Liver (tissue), 9 donors: ENCODE measurements around the gene SLC5A9. TPM values are rescaled to one million over a fixed set of nuclear protein-coding genes. Genes with fewer than 3 reads are reported as not detected.

Experiments used
- DNase-seq: peaks from one replicate; pipeline ENCODE4 v3.0.0-alpha.2; 2017; ENCODE audit warnings: low spot score
- H3K27ac ChIP-seq, 2 donors: one replicate each; pipeline ENCODE4 v1.7.0; 2013; ENCODE audit warnings: inconsistent platforms in 2 of 2, low read length in 2 of 2, control low read depth in 1 of 2, low read depth in 1 of 2, mild to moderate bottlenecking in 1 of 2
- H3K27me3 ChIP-seq, 4 donors: one replicate each; pipeline versions ENCODE4 v1.6.1 to v1.7.0; 2013; ENCODE audit warnings: low read length in 3 of 4, inconsistent platforms in 1 of 4, mild to moderate bottlenecking in 1 of 4, moderate library complexity in 1 of 4; ENCODE audit not compliant: control insufficient read depth in 4 of 4, insufficient read depth in 4 of 4
- H3K36me3 ChIP-seq, 4 donors: one replicate each; pipeline versions ENCODE4 v1.6.1 to v1.7.0; 2013; ENCODE audit warnings: low read length in 3 of 4, mild to moderate bottlenecking in 3 of 4, low read depth in 1 of 4, moderate library complexity in 1 of 4; ENCODE audit not compliant: control insufficient read depth in 4 of 4, insufficient read depth in 3 of 4
- H3K4me1 ChIP-seq, 4 donors: one replicate each; pipeline versions ENCODE4 v1.6.1 to v1.7.0; 2013; ENCODE audit warnings: low read length in 3 of 4, mild to moderate bottlenecking in 3 of 4, moderate library complexity in 1 of 4; ENCODE audit not compliant: control insufficient read depth in 4 of 4, insufficient read depth in 4 of 4
- H3K4me3 ChIP-seq, 3 donors: one replicate each; pipeline versions ENCODE4 v1.6.1 to v1.7.0; 2013; ENCODE audit warnings: low read length in 3 of 3, control low read depth in 1 of 3, low read depth in 1 of 3, mild to moderate bottlenecking in 1 of 3
- H3K9ac ChIP-seq, 2 donors: one replicate each; pipeline ENCODE4 v1.7.0; 2013; ENCODE audit warnings: low read length in 2 of 2, mild to moderate bottlenecking in 2 of 2, moderate library complexity in 2 of 2, control low read depth in 1 of 2, low read depth in 1 of 2
- H3K9me3 ChIP-seq, 4 donors: one replicate each; pipeline versions ENCODE4 v1.6.1 to v1.7.0; 2013; ENCODE audit warnings: low read length in 3 of 4; ENCODE audit not compliant: control insufficient read depth in 4 of 4
- ATF3 ChIP-seq: IDR thresholded peaks from 2 replicates; pipeline ENCODE4 v1.6.1; 2016; ENCODE audit warnings: antibody characterized with exemption
- CTCF ChIP-seq: fragments of 150-350 bp; IDR thresholded peaks from 2 replicates; pipeline ENCODE4 v1.5.1; 2017; ENCODE audit warnings: improper control_type of control experiment, low read depth, low read length; ENCODE audit not compliant: missing input control
- EGR1 ChIP-seq, 2 donors: IDR thresholded peaks; 2 replicates each; pipeline ENCODE4 v1.6.1; 2016 to 2018; ENCODE audit warnings: antibody characterized with exemption in 2 of 2, low read depth in 2 of 2
- FOXA1 ChIP-seq: IDR thresholded peaks from 2 replicates; pipeline ENCODE4 v1.6.1; 2016; ENCODE audit warnings: antibody characterized with exemption
- FOXA2 ChIP-seq: IDR thresholded peaks from 2 replicates; pipeline ENCODE4 v1.6.1; 2016; ENCODE audit warnings: antibody characterized with exemption
- GABPA ChIP-seq, 2 donors: IDR thresholded peaks in 1 of 2; conservative IDR thresholded peaks in 1 of 2; 2 replicates each; pipeline ENCODE4 v1.6.1; 2016; ENCODE audit warnings: antibody characterized with exemption in 2 of 2, mild to moderate bottlenecking in 1 of 2, moderate library complexity in 1 of 2
- HNF4A ChIP-seq, 2 donors: conservative IDR thresholded peaks; 2 replicates each; pipeline ENCODE4 v1.6.1; 2016; ENCODE audit warnings: antibody characterized with exemption in 2 of 2, mild to moderate bottlenecking in 2 of 2
- HNF4G ChIP-seq: IDR thresholded peaks from 2 replicates; pipeline ENCODE4 v1.6.1; 2016; ENCODE audit warnings: antibody characterized with exemption
- JUND ChIP-seq, 2 donors: IDR thresholded peaks; 2 replicates each; pipeline ENCODE4 v1.6.1; 2016; ENCODE audit warnings: antibody characterized with exemption in 2 of 2
- MAX ChIP-seq: IDR thresholded peaks from 2 replicates; pipeline ENCODE4 v1.6.1; 2016; ENCODE audit warnings: antibody characterized with exemption
- NR2F2 ChIP-seq: IDR thresholded peaks from 2 replicates; pipeline ENCODE4 v1.6.1; 2016; ENCODE audit warnings: antibody characterized with exemption
- RAD21 ChIP-seq, 2 donors: IDR thresholded peaks; 2 replicates each; pipeline ENCODE4 v1.6.1; 2016; ENCODE audit warnings: antibody characterized with exemption in 2 of 2, mild to moderate bottlenecking in 2 of 2
- REST ChIP-seq: IDR thresholded peaks from 2 replicates; pipeline ENCODE4 v1.6.1; 2016; ENCODE audit warnings: antibody characterized with exemption, mild to moderate bottlenecking
- RXRA ChIP-seq, 2 donors: IDR thresholded peaks; 2 replicates each; pipeline ENCODE4 v1.6.1; 2017 to 2018; ENCODE audit warnings: antibody characterized with exemption in 2 of 2, mild to moderate bottlenecking in 1 of 2
- SP1 ChIP-seq: IDR thresholded peaks from 2 replicates; pipeline ENCODE4 v1.6.1; 2018; ENCODE audit warnings: antibody characterized with exemption, mild to moderate bottlenecking
- TAF1 ChIP-seq: conservative IDR thresholded peaks from 2 replicates; pipeline ENCODE4 v1.6.1; 2016; ENCODE audit warnings: antibody characterized with exemption, mild to moderate bottlenecking
- YY1 ChIP-seq: IDR thresholded peaks from 2 replicates; pipeline ENCODE4 v1.6.1; 2016; ENCODE audit warnings: antibody characterized with exemption, mild to moderate bottlenecking
- ZBTB33 ChIP-seq: IDR thresholded peaks from 2 replicates; pipeline ENCODE4 v1.6.1; 2016; ENCODE audit warnings: antibody characterized with exemption
- WGBS: extraction: QIAGEN DNeasy Blood & Tissue Kit; methylation state at CpG from one replicate; pipeline ENCODE4 v1.1.7; 2013; 5-methylcytosine and 5-hydroxymethylcytosine counted together
- polyA plus RNA-seq, 2 donors: library from polyadenylated mRNA; stranded (reverse) in 1 of 2; unstranded in 1 of 2; fragments of 200-250 nt in 1 of 2; fragments of >200 nt in 1 of 2; fragmentation: Nextera tagmentation in 1 of 2; extraction: Ambion mirVana in 1 of 2; gene quantifications; one replicate each; pipeline versions ENCODE4 v1.2.1 to v1.2.3, GENCODE V29; 2013 to 2015
- total RNA-seq, 2 donors: library from RNA; depleted of rRNA; stranded (reverse); fragments of >200 nt; gene quantifications; one replicate each; pipeline ENCODE4 v1.2.3, GENCODE V29; 2014
- donor health status: healthy.
- donor health status: healthy.
- donor health status: healthy.
- donor health status: healthy.
- donor health status: healthy.

The SLC5A9 gene
- total and polyA plus RNA-seq, 4 donors, result 0.78 to 6.5 (median 6.0) TPM

GRCh38 chr1:48250572-48250971 lies 28.1 kb downstream of the SLC5A9 start:
- no peaks in the 10 kb centered on the region for H3K9me3 ChIP-seq
- WGBS, result 43% methylated on average over 3 of the region's 3 CpGs
- H3K9ac ChIP-seq, result no peak overlapping the region
- no peak overlapping the region for H3K4me3 ChIP-seq
- H3K27me3 ChIP-seq, result no peaks in the 10 kb centered on the region
- peaks cover 0 to 4% (median under 1%) of the 10 kb centered on the region in 4 donors for H3K4me1 ChIP-seq
- H3K36me3 ChIP-seq, result peaks cover 0 to 9% (median 3%) of the 10 kb centered on the region in 4 donors
- no peak for DNase-seq
- TF ChIP-seq NR2F2 (no peak), FOXA1 (no peak), RAD21 (IDR thresholded peaks at IDR 0.05) (no peak), HNF4A (conservative IDR thresholded peaks at IDR 0.05) (no peak), ZBTB33 (no peak), RXRA (IDR thresholded peaks at IDR 0.05) (no peak), FOXA2 (no peak), JUND (IDR thresholded peaks at IDR 0.05) (no peak), MAX (no peak), EGR1 (IDR thresholded peaks at IDR 0.05; ENCODE audit: low read depth in 2 of 2) (no peak), GABPA (IDR thresholded peaks at IDR 0.05 in 1 of 2, conservative IDR thresholded peaks at IDR 0.05 in 1 of 2) (no peak), HNF4G (no peak), ATF3 (no peak), TAF1 (no peak), REST (no peak)
- no peak overlapping the region for H3K27ac ChIP-seq

- no peak overlapping the region for H3K9ac ChIP-seq
- peaks cover 0 to 4% (median 0%) of the 10 kb centered on the region in 4 donors for H3K4me1 ChIP-seq
- no peak overlapping the region for H3K27ac ChIP-seq
- H3K9me3 ChIP-seq, result no peaks in the 10 kb centered on the region
- no peaks in the 10 kb centered on the region for H3K27me3 ChIP-seq
- WGBS, result 86% methylated on average over 2 of the region's 2 CpGs
- H3K36me3 ChIP-seq, result peaks cover 0 to 9% (median 3%) of the 10 kb centered on the region in 4 donors
- H3K4me3 ChIP-seq, result no peak overlapping the region
- DNase-seq, result no peak
- no peak for TF ChIP-seq GABPA (IDR thresholded peaks at IDR 0.05 in 1 of 2, conservative IDR thresholded peaks at IDR 0.05 in 1 of 2)
- no peak for TF ChIP-seq HNF4G
- no peak for TF ChIP-seq FOXA1
- no peak for TF ChIP-seq RXRA (IDR thresholded peaks at IDR 0.05)
- TF ChIP-seq YY1, result no peak
- no peak for TF ChIP-seq EGR1 (IDR thresholded peaks at IDR 0.05; ENCODE audit: low read depth in 2 of 2)
- no peak for TF ChIP-seq HNF4A (conservative IDR thresholded peaks at IDR 0.05)
- no peak for TF ChIP-seq CTCF
- no peak for TF ChIP-seq FOXA2
- TF ChIP-seq REST, result no peak
- no peak for TF ChIP-seq ATF3
- TF ChIP-seq RAD21 (IDR thresholded peaks at IDR 0.05), result no peak
- TF ChIP-seq SP1, result no peak
- no peak for TF ChIP-seq JUND (IDR thresholded peaks at IDR 0.05)
- no peak for TF ChIP-seq TAF1
- TF ChIP-seq MAX, result no peak
Observed at GRCh38 chr1:48251323-48251722, 28.8 kb downstream of the SLC5A9 start.
